ENCODE data around the gene CNEP1R1.

CNEP1R1 gene

GRCh38 chr16:50059669-50060068, 34.6 kb downstream of the CNEP1R1 start:
- H3K36me3 ChIP-seq (ENCODE audit: insufficient read depth, insufficient read length, low read length) = no peaks in the 10 kb centered on the region
- H3K27me3 ChIP-seq (ENCODE audit: insufficient read depth, insufficient read length) = no peaks in the 10 kb centered on the region
- H3K4me1 ChIP-seq (ENCODE audit: insufficient read depth, insufficient read length) = no peaks in the 10 kb centered on the region
- H3K9me3 ChIP-seq (ENCODE audit: insufficient read depth, low read length) = peaks cover 18% of the 10 kb centered on the region
- no peak for DNase-seq (ENCODE audit: low read depth, low spot score)
- no peak overlapping the region for H3K9ac ChIP-seq (ENCODE audit: insufficient read length, low read depth)
- no peak overlapping the region for H3K4me3 ChIP-seq (ENCODE audit: insufficient read length, low read depth)
- TF ChIP-seq ZNF274 (IDR thresholded peaks at IDR 0.05; ENCODE audit: low read depth, low read length) (no peak), SUZ12 (IDR thresholded peaks at IDR 0.05; ENCODE audit: extremely low read depth, insufficient read depth, insufficient read length) (no peak), YY1 (IDR thresholded peaks at IDR 0.05; ENCODE audit: insufficient read depth, insufficient read length) (no peak)

GRCh38 chr16:50061326-50061725, 36.3 kb downstream of the CNEP1R1 start:
- Histone ChIP-seq H3K4me1 (ENCODE audit: insufficient read depth, insufficient read length) (no peaks in the 10 kb centered on the region), H3K36me3 (ENCODE audit: insufficient read depth, insufficient read length, low read length) (no peaks in the 10 kb centered on the region), H3K9me3 (ENCODE audit: insufficient read depth, low read length) (peaks cover 7% of the 10 kb centered on the region), H3K4me3 (ENCODE audit: insufficient read length, low read depth) (no peak overlapping the region), H3K9ac (ENCODE audit: insufficient read length, low read depth) (no peak overlapping the region), H3K27me3 (ENCODE audit: insufficient read depth, insufficient read length) (no peaks in the 10 kb centered on the region)
- no peak for DNase-seq (ENCODE audit: low read depth, low spot score)
- TF ChIP-seq SUZ12 (IDR thresholded peaks at IDR 0.05; ENCODE audit: extremely low read depth, insufficient read depth, insufficient read length) (no peak), ZNF274 (IDR thresholded peaks at IDR 0.05; ENCODE audit: low read depth, low read length) (no peak), YY1 (IDR thresholded peaks at IDR 0.05; ENCODE audit: insufficient read depth, insufficient read length) (no peak)

- no peaks in the 10 kb centered on the region for H3K4me1 ChIP-seq (ENCODE audit: insufficient read depth, insufficient read length)
- H3K4me3 ChIP-seq (ENCODE audit: insufficient read length, low read depth) = peak overlapping the region; percentile 12
- H3K36me3 ChIP-seq (ENCODE audit: insufficient read depth, insufficient read length, low read length) = peaks cover 21% of the 10 kb centered on the region
- DNase-seq (ENCODE audit: low read depth, low spot score) = no peak
- no peaks in the 10 kb centered on the region for H3K9me3 ChIP-seq (ENCODE audit: insufficient read depth, low read length)
- no peaks in the 10 kb centered on the region for H3K27me3 ChIP-seq (ENCODE audit: insufficient read depth, insufficient read length)
- TF ChIP-seq YY1 (IDR thresholded peaks at IDR 0.05; ENCODE audit: insufficient read depth, insufficient read length) (no peak), ZNF274 (IDR thresholded peaks at IDR 0.05; ENCODE audit: low read depth, low read length) (no peak), SUZ12 (IDR thresholded peaks at IDR 0.05; ENCODE audit: extremely low read depth, insufficient read depth, insufficient read length) (no peak)
- peak overlapping the region; percentile 38 for H3K9ac ChIP-seq (ENCODE audit: insufficient read length, low read depth)
Observed at GRCh38 chr16:50065241-50065623, 40.2 kb downstream of the CNEP1R1 start.

- H3K9me3 ChIP-seq (ENCODE audit: insufficient read depth, low read length) = no peaks in the 10 kb centered on the region
- H3K27me3 ChIP-seq (ENCODE audit: insufficient read depth, insufficient read length) = no peaks in the 10 kb centered on the region
- H3K9ac ChIP-seq (ENCODE audit: insufficient read length, low read depth) = peak within 1 kb of the TSS; percentile 99
- DNase-seq (ENCODE audit: low read depth, low spot score) = peak; percentile 93
- H3K36me3 ChIP-seq (ENCODE audit: insufficient read depth, insufficient read length, low read length) = peaks cover 27% of the 10 kb centered on the region
- H3K4me3 ChIP-seq (ENCODE audit: insufficient read length, low read depth) = peak within 1 kb of the TSS; percentile 89
- TF ChIP-seq ZNF274 (IDR thresholded peaks at IDR 0.05; ENCODE audit: low read depth, low read length) (no peak), YY1 (IDR thresholded peaks at IDR 0.05; ENCODE audit: insufficient read depth, insufficient read length) (no peak), SUZ12 (IDR thresholded peaks at IDR 0.05; ENCODE audit: extremely low read depth, insufficient read depth, insufficient read length) (no peak)
- no peaks in the 10 kb centered on the region for H3K4me1 ChIP-seq (ENCODE audit: insufficient read depth, insufficient read length)
Observed at GRCh38 chr16:50065624-50066481, 40.8 kb downstream of the CNEP1R1 start, which contains the start of gene HEATR3. TSS of gene HEATR3 (plus strand) at chr16:50065970. CDS start at chr16:50066132, 162 bp downstream.

GRCh38 chr16:50066482-50067289, 41.7 kb downstream of the CNEP1R1 start:
- DNase-seq (ENCODE audit: low read depth, low spot score) = no peak
- peak overlapping the region; percentile 99 for H3K9ac ChIP-seq (ENCODE audit: insufficient read length, low read depth)
- no peaks in the 10 kb centered on the region for H3K9me3 ChIP-seq (ENCODE audit: insufficient read depth, low read length)
- H3K4me1 ChIP-seq (ENCODE audit: insufficient read depth, insufficient read length) = no peaks in the 10 kb centered on the region
- H3K27me3 ChIP-seq (ENCODE audit: insufficient read depth, insufficient read length) = no peaks in the 10 kb centered on the region
- H3K36me3 ChIP-seq (ENCODE audit: insufficient read depth, insufficient read length, low read length) = peaks cover 36% of the 10 kb centered on the region
- no peak for TF ChIP-seq YY1 (IDR thresholded peaks at IDR 0.05; ENCODE audit: insufficient read depth, insufficient read length)
- TF ChIP-seq ZNF274 (IDR thresholded peaks at IDR 0.05; ENCODE audit: low read depth, low read length) = no peak
- no peak for TF ChIP-seq SUZ12 (IDR thresholded peaks at IDR 0.05; ENCODE audit: extremely low read depth, insufficient read depth, insufficient read length)
- peak overlapping the region; percentile 89 for H3K4me3 ChIP-seq (ENCODE audit: insufficient read length, low read depth)

- Histone ChIP-seq H3K9ac (ENCODE audit: insufficient read length, low read depth) (peak overlapping the region; percentile 1), H3K4me1 (ENCODE audit: insufficient read depth, insufficient read length) (no peaks in the 10 kb centered on the region), H3K9me3 (ENCODE audit: insufficient read depth, low read length) (no peaks in the 10 kb centered on the region), H3K36me3 (ENCODE audit: insufficient read depth, insufficient read length, low read length) (peaks cover 41% of the 10 kb centered on the region), H3K4me3 (ENCODE audit: insufficient read length, low read depth) (no peak overlapping the region), H3K27me3 (ENCODE audit: insufficient read depth, insufficient read length) (no peaks in the 10 kb centered on the region)
- peak; percentile 20 for DNase-seq (ENCODE audit: low read depth, low spot score)
- TF ChIP-seq SUZ12 (IDR thresholded peaks at IDR 0.05; ENCODE audit: extremely low read depth, insufficient read depth, insufficient read length) (no peak), ZNF274 (IDR thresholded peaks at IDR 0.05; ENCODE audit: low read depth, low read length) (no peak), YY1 (IDR thresholded peaks at IDR 0.05; ENCODE audit: insufficient read depth, insufficient read length) (no peak)
Observed at GRCh38 chr16:50067290-50067853, 42.3 kb downstream of the CNEP1R1 start.

Measured in NT2/D1 (cell line).